Measurements from ENCODE around the gene IFIT2.

DNA sequence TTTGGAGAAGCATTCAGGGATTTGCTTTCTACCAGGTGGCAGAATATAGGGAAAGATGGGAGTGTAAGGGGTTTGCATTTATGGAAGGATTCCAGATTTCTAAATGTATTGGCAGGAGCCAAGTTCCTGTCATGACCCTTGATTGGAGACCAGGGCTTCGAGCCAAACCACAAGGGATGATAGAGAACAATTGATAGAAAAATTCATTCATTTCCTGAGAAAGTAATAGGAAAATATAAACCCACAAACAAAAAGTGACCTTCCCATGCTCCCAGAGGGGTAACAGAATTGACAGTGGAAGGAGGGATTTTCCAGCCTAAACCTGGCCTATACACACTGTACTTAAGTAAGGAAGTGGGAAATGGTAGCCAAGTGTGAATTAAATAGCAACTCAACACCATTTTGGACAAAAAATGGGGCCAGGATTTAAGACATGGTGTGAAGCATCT lies 22.4 kb upstream of the IFIT2 start:
- TF ChIP-seq, protein P1, sequence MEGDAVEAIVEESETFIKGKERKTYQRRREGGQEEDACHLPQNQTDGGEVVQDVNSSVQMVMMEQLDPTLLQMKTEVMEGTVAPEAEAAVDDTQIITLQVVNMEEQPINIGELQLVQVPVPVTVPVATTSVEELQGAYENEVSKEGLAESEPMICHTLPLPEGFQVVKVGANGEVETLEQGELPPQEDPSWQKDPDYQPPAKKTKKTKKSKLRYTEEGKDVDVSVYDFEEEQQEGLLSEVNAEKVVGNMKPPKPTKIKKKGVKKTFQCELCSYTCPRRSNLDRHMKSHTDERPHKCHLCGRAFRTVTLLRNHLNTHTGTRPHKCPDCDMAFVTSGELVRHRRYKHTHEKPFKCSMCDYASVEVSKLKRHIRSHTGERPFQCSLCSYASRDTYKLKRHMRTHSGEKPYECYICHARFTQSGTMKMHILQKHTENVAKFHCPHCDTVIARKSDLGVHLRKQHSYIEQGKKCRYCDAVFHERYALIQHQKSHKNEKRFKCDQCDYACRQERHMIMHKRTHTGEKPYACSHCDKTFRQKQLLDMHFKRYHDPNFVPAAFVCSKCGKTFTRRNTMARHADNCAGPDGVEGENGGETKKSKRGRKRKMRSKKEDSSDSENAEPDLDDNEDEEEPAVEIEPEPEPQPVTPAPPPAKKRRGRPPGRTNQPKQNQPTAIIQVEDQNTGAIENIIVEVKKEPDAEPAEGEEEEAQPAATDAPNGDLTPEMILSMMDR (IDR thresholded peaks at IDR 0.05): no peak
- TF ChIP-seq POLR2A (IDR thresholded peaks at IDR 0.05) (no peak), EP300 (IDR thresholded peaks at IDR 0.05) (no peak)
